Measurements from ENCODE around the gene RTCA.

GRCh38 chr1:100266741-100267140 is 725 bp downstream of the RTCA start:
- TF ChIP-seq CTCF (IDR thresholded peaks at IDR 0.05; ENCODE audit: low read depth, low read length, poor library complexity, severe bottlenecking) (no peak), EZH2phosphoT487 (IDR thresholded peaks at IDR 0.05; ENCODE audit: borderline replicate concordance, low read length) (no peak)
